ENCODE data around the gene CHN2.
A peak's percentile ranks its signal among the peaks of the same experiment; 100 is the strongest.

The CHN2 gene

GRCh38 chr7:29418651-29419050, 224.1 kb downstream of the CHN2 start:
- ATAC-seq: no peak
- Mint-ChIP-seq H3K9me3 (no peaks in the 10 kb centered on the region), H3K4me1 (peaks cover 9% of the 10 kb centered on the region), H3K36me3 (no peaks in the 10 kb centered on the region), H3K27ac (no peak overlapping the region), H3K4me3 (no peak overlapping the region), H3K27me3 (peaks cover 39% of the 10 kb centered on the region)

DNA sequence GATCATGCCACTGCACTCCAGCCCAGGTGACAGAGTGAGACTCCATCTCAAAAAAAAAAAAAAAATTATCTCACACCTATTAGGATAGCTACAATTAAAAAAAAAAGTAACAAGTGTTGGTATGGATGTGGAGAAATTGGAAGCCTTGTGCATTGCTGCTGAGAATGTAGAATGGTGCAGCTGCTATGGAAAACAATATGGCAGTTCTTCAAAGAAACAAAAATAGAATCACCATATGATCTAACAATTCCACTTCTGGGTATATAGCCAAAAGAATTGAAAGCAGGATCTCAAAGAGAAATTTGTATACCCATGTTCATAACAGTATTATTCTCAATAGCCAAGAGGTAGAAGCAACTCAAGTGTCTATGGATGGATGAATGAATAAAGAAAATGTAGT, 225.4 kb downstream of the CHN2 start:
- Mint-ChIP-seq H3K27me3 (peaks cover 25% of the 10 kb centered on the region), H3K36me3 (no peaks in the 10 kb centered on the region), H3K4me1 (peaks cover 17% of the 10 kb centered on the region), H3K27ac (no peak overlapping the region), H3K9me3 (no peaks in the 10 kb centered on the region), H3K4me3 (no peak overlapping the region)
- no peak for ATAC-seq

DNA sequence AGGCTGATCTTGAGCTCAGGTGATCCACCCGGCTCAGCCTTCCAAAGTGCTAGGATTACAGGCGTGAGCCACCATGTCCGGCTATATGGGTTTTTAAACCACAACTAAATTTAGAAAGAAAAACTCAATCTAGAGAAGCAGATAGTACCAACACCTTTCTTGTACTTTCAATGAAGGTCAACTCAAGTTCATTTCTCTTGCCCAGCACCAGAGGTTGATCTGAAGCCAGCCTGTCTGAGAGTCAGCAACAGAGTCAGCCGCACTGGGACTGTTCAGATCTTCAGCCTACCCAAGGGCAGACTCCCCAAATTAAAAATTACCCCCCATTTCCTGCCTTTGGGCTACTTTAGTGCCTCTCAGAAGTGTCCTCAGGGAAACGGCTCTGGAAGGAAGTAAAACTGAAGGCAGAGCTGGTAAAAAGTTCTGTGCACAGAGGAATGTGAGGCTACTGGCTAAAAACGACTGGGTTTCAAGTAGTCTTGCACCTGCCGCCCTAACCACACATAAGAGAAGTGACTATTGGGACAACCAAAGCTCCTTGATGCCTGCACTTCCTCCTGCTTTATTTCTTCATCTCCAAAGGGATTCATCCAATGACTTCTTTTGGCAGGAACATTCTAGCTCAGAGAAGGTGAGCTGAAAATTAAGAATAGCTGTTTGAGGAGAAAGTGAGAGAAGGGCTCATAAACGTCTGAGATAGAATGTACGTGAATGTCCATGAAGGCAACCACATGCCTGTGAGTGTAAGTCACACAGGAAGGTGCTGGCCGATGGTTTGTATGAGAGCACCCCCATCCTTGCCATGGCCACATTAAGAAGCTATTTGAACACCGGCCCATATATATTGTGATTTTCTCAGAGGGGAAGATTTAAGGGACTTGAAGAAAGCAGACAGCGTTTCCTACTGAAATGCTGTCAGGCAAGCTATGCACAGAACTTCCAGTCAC, 226.7 kb downstream of the CHN2 start:
- no peaks in the 10 kb centered on the region for H3K36me3 Mint-ChIP-seq
- H3K4me1 Mint-ChIP-seq: peaks cover 17% of the 10 kb centered on the region
- no peaks in the 10 kb centered on the region for H3K9me3 Mint-ChIP-seq
- H3K4me3 Mint-ChIP-seq: no peak overlapping the region
- no peak overlapping the region for H3K27ac Mint-ChIP-seq
- peaks cover 18% of the 10 kb centered on the region for H3K27me3 Mint-ChIP-seq
- ATAC-seq: no peak

- Mint-ChIP-seq H3K9me3 (no peaks in the 10 kb centered on the region), H3K4me3 (no peak overlapping the region), H3K4me1 (peaks cover 17% of the 10 kb centered on the region), H3K27ac (no peak overlapping the region), H3K36me3 (no peaks in the 10 kb centered on the region), H3K27me3 (peaks cover 18% of the 10 kb centered on the region)
- no peak for ATAC-seq
These were observed 228.3 kb downstream of the CHN2 start for GRCh38 chr7:29422829-29423228.

GRCh38 chr7:29424295-29424983, 229.9 kb downstream of the CHN2 start:
- peaks cover 17% of the 10 kb centered on the region for H3K4me1 Mint-ChIP-seq
- ATAC-seq: peak; percentile 75
- H3K27ac Mint-ChIP-seq: no peak overlapping the region

DNA sequence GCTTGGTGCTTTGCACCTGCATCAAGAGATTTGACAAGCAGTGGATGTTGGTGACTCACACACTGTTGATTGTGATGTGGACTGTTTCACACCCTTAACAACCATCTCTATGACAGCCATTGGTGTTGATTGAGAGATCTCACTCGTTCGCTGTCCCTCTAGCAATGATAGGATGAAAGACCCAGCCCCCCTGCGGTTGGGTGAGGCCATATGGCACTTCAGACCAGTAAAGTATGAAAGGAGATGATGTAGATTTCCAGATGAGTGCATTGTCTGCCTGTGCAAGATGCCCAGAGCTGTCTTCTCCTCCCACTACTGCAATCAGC, 230.4 kb downstream of the CHN2 start:
- peaks cover 17% of the 10 kb centered on the region for H3K4me1 Mint-ChIP-seq
- no peak overlapping the region for H3K4me3 Mint-ChIP-seq
- peak; percentile 15 for ATAC-seq
- H3K36me3 Mint-ChIP-seq: no peaks in the 10 kb centered on the region
- H3K27ac Mint-ChIP-seq: no peak overlapping the region
- H3K9me3 Mint-ChIP-seq: no peaks in the 10 kb centered on the region
- peaks cover 18% of the 10 kb centered on the region for H3K27me3 Mint-ChIP-seq

More at GRCh38 chr7:29424295-29424983, 229.9 kb downstream of the CHN2 start:
- H3K27me3 Mint-ChIP-seq: peaks cover 18% of the 10 kb centered on the region
- H3K9me3 Mint-ChIP-seq: no peaks in the 10 kb centered on the region
- no peaks in the 10 kb centered on the region for H3K36me3 Mint-ChIP-seq
- H3K4me3 Mint-ChIP-seq: no peak overlapping the region

- peaks cover 17% of the 10 kb centered on the region for H3K4me1 Mint-ChIP-seq
- H3K27ac Mint-ChIP-seq: no peak overlapping the region
- H3K9me3 Mint-ChIP-seq: no peaks in the 10 kb centered on the region
- H3K4me3 Mint-ChIP-seq: no peak overlapping the region
- no peaks in the 10 kb centered on the region for H3K36me3 Mint-ChIP-seq
- no peak for ATAC-seq
- peaks cover 8% of the 10 kb centered on the region for H3K27me3 Mint-ChIP-seq
These were observed 232.0 kb downstream of the CHN2 start for GRCh38 chr7:29426587-29426986.

- H3K27me3 Mint-ChIP-seq: peaks cover 10% of the 10 kb centered on the region
- no peaks in the 10 kb centered on the region for H3K36me3 Mint-ChIP-seq
- H3K27ac Mint-ChIP-seq: no peak overlapping the region
- H3K4me1 Mint-ChIP-seq: peaks cover under 1% of the 10 kb centered on the region
- no peak for ATAC-seq
- no peaks in the 10 kb centered on the region for H3K9me3 Mint-ChIP-seq
- no peak overlapping the region for H3K4me3 Mint-ChIP-seq
These were observed 234.8 kb downstream of the CHN2 start for GRCh38 chr7:29429401-29429800.

GRCh38 chr7:29430279-29430949, 235.8 kb downstream of the CHN2 start:
- ATAC-seq: no peak
- no peaks in the 10 kb centered on the region for H3K4me1 Mint-ChIP-seq
- H3K4me3 Mint-ChIP-seq: no peak overlapping the region
- peaks cover 10% of the 10 kb centered on the region for H3K27me3 Mint-ChIP-seq
- no peaks in the 10 kb centered on the region for H3K9me3 Mint-ChIP-seq
- H3K36me3 Mint-ChIP-seq: no peaks in the 10 kb centered on the region
- no peak overlapping the region for H3K27ac Mint-ChIP-seq

- peaks cover 10% of the 10 kb centered on the region for H3K27me3 Mint-ChIP-seq
- H3K27ac Mint-ChIP-seq: no peak overlapping the region
- H3K4me3 Mint-ChIP-seq: no peak overlapping the region
- no peaks in the 10 kb centered on the region for H3K36me3 Mint-ChIP-seq
- no peak for ATAC-seq
- H3K9me3 Mint-ChIP-seq: no peaks in the 10 kb centered on the region
- no peaks in the 10 kb centered on the region for H3K4me1 Mint-ChIP-seq
These were observed 237.1 kb downstream of the CHN2 start for GRCh38 chr7:29431686-29432085.

- Mint-ChIP-seq H3K27me3 (peaks cover 10% of the 10 kb centered on the region), H3K4me1 (no peaks in the 10 kb centered on the region), H3K4me3 (no peak overlapping the region), H3K36me3 (no peaks in the 10 kb centered on the region), H3K9me3 (no peaks in the 10 kb centered on the region), H3K27ac (no peak overlapping the region)
- no peak for ATAC-seq
These were observed 238.1 kb downstream of the CHN2 start for GRCh38 chr7:29432721-29433120.

GRCh38 chr7:29434380-29434768, 239.8 kb downstream of the CHN2 start:
- Mint-ChIP-seq H3K27ac (no peak overlapping the region), H3K36me3 (no peaks in the 10 kb centered on the region), H3K9me3 (no peaks in the 10 kb centered on the region), H3K4me1 (no peaks in the 10 kb centered on the region), H3K27me3 (peaks cover 10% of the 10 kb centered on the region), H3K4me3 (no peak overlapping the region)
- no peak for ATAC-seq

- Mint-ChIP-seq H3K9me3 (no peaks in the 10 kb centered on the region), H3K36me3 (no peaks in the 10 kb centered on the region), H3K4me1 (no peaks in the 10 kb centered on the region), H3K27ac (no peak overlapping the region), H3K4me3 (no peak overlapping the region), H3K27me3 (peaks cover 10% of the 10 kb centered on the region)
- ATAC-seq: no peak
These were observed 240.6 kb downstream of the CHN2 start for GRCh38 chr7:29435167-29435566.

GRCh38 chr7:29435902-29436301, 241.3 kb downstream of the CHN2 start:
- Mint-ChIP-seq H3K4me3 (no peak overlapping the region), H3K9me3 (no peaks in the 10 kb centered on the region), H3K36me3 (no peaks in the 10 kb centered on the region), H3K27me3 (peaks cover 10% of the 10 kb centered on the region), H3K4me1 (no peaks in the 10 kb centered on the region), H3K27ac (no peak overlapping the region)
- ATAC-seq: no peak

DNA sequence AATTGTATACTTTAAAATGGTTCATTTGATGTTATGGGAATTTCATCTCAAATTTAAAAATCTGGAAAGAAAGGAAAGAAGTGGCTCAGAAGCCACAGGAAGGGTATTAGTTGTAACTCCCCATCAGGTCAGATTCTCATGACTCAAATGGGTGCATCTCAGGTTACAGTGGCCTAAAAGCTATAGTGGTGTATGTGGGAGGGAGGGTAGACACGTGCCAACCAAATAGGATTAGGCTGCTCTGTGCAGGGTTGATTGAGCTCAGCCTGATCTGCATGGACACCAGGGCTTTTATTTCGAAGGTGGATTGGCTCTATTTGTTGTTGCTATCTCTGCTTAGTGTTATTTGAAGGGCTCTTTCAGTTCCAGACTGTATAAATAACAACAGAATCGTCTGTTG, 247.6 kb downstream of the CHN2 start:
- no peaks in the 10 kb centered on the region for H3K36me3 Mint-ChIP-seq
- no peaks in the 10 kb centered on the region for H3K9me3 Mint-ChIP-seq
- no peak for ATAC-seq
- H3K4me3 Mint-ChIP-seq: no peak overlapping the region
- no peaks in the 10 kb centered on the region for H3K4me1 Mint-ChIP-seq
- no peak overlapping the region for H3K27ac Mint-ChIP-seq
- H3K27me3 Mint-ChIP-seq: no peaks in the 10 kb centered on the region

Measured in stimulated activated memory B cell treated with anti-CD40 and anti-IgM and Interleukin-4, amounts not matched to agents 10 μg/mL and 1 μg/mL and 100 μg/mL, for 72 hours (primary cell).